A673 (cell line): ENCODE results near the gene ZNF638. TPM values are rescaled to one million over a fixed set of nuclear protein-coding genes. Genes with fewer than 3 reads are reported as not detected.

Experiments
- BruUV-seq: library from RNA; stranded (reverse); fragments of 400-500 nt; replicated peaks from 2 replicates; lab custom pipeline; 2021; lab: Mats Ljungman, UMichigan
- CTCF ChIA-PET: fragments of 300-600 bp; sonication (Branson Sonifier 250); formaldehyde crosslinking; loops from one replicate; lab custom pipeline; 2022; ENCODE audit warnings: antibody characterized with exemption; lab: Charles Lee
- POLR2A ChIA-PET: fragments of 300-600 bp; sonication (Branson Sonifier 250); formaldehyde crosslinking; loops from one replicate; lab custom pipeline; 2022; ENCODE audit warnings: antibody characterized with exemption; ENCODE audit not compliant: low non-redundant PET; lab: Charles Lee
- DNase-seq: peaks from one replicate; pipeline ENCODE4 v3.0.0-alpha.2; 2015; ENCODE audit warnings: low spot score
- H3K27ac ChIP-seq: fragments of 200-600 bp; sonication (generic); 2 replicates; pipeline ENCODE4 v1.5.1; 2016; ENCODE audit warnings: mixed run types, low read depth, mild to moderate bottlenecking, mixed read lengths, antibody characterized with exemption, low read length; ENCODE audit not compliant: poor library complexity, severe bottlenecking
- H3K27me3 ChIP-seq: fragments of 200-600 bp; sonication (generic); replicated peaks from 2 replicates; pipeline ENCODE4 v1.6.1; 2017; ENCODE audit warnings: mixed run types, low read depth, mild to moderate bottlenecking, mixed read lengths, antibody characterized with exemption, low read length; ENCODE audit not compliant: insufficient read depth, poor library complexity
- H3K36me3 ChIP-seq: fragments of 200-600 bp; sonication (generic); 2 replicates; pipeline ENCODE4 v1.6.1; 2016; ENCODE audit warnings: mixed run types, mild to moderate bottlenecking, mixed read lengths, antibody characterized with exemption, low read length; ENCODE audit not compliant: insufficient read depth, poor library complexity, severe bottlenecking
- H3K4me1 ChIP-seq: fragments of 200-600 bp; sonication (generic); 2 replicates; pipeline ENCODE4 v1.6.1; 2017; ENCODE audit warnings: mixed run types, mild to moderate bottlenecking, mixed read lengths, antibody characterized with exemption, low read length; ENCODE audit not compliant: insufficient read depth, poor library complexity, severe bottlenecking
- H3K4me3 ChIP-seq: fragments of 200-600 bp; sonication (generic); 2 replicates; pipeline ENCODE4 v1.5.1; 2016; ENCODE audit warnings: low read depth, mixed run types, mild to moderate bottlenecking, mixed read lengths, low read length; ENCODE audit not compliant: poor library complexity, severe bottlenecking
- H3K9me3 ChIP-seq: fragments of 200-600 bp; sonication (generic); 2 replicates; pipeline ENCODE4 v1.6.1; 2016; ENCODE audit warnings: mixed run types, low read depth, mild to moderate bottlenecking, mixed read lengths, antibody characterized with exemption, low read length; ENCODE audit not compliant: poor library complexity, severe bottlenecking
- CTCF ChIP-seq: fragments of 300-800, 200-600 bp; sonication (generic); conservative IDR thresholded peaks from 2 replicates; pipeline ENCODE4 v1.5.1; 2017; ENCODE audit warnings: low read depth, mild to moderate bottlenecking, antibody characterized with exemption, low read length, moderate library complexity, mixed read lengths
- EZH2 ChIP-seq: fragments of 200-600 bp; sonication (generic); IDR thresholded peaks from 2 replicates; pipeline ENCODE4 v1.6.1; 2017; ENCODE audit warnings: borderline replicate concordance, low read depth, mild to moderate bottlenecking, mixed read lengths, antibody characterized with exemption, low read length; ENCODE audit not compliant: poor library complexity, severe bottlenecking
- intact Hi-C: fragments of 100-400 bp; cut with micrococcal nuclease; formaldehyde crosslinking; loops from one replicate; pipeline ENCODE4 v1.10.0; 2022; ENCODE audit not compliant: unreplicated experiment
- total RNA-seq: library from RNA; stranded (reverse); gene quantifications from 2 replicates; pipeline ENCODE4 v1.2.3, GENCODE V29; 2021

The ZNF638 gene
- total RNA-seq, 1 experiment from 2014 or later, result 126 TPM

- TF ChIP-seq CTCF (no peak), EZH2 (peak; percentile 38)
- DNase-seq, result no peak
- POLR2A ChIA-PET, result no interaction called here
- CTCF ChIA-PET, result no interaction called here
- H3K27me3 ChIP-seq, result peaks cover 34% of the 10 kb centered on the region
- no TSS peak for BruUV-seq
- intact Hi-C loops, result no loop called here
- H3K9me3 ChIP-seq, result no peaks in the 10 kb centered on the region
- no peaks in the 10 kb centered on the region for H3K36me3 ChIP-seq
- no peak within 1 kb of the TSS for H3K27ac ChIP-seq
- peak within 1 kb of the TSS; percentile 22 for H3K4me3 ChIP-seq
- no peaks in the 10 kb centered on the region for H3K4me1 ChIP-seq
These were observed 122.0 kb downstream of the ZNF638 start, which contains the start of gene DYSF for GRCh38 chr2:71453404-71454220. DYSF (plus strand) TSS chr2:71453561.

- no peak for DNase-seq
- Histone ChIP-seq H3K4me1 (no peaks in the 10 kb centered on the region), H3K9me3 (no peaks in the 10 kb centered on the region), H3K27ac (no peak overlapping the region), H3K27me3 (peaks cover 34% of the 10 kb centered on the region), H3K4me3 (peak overlapping the region; percentile 22), H3K36me3 (no peaks in the 10 kb centered on the region)
- intact Hi-C loops, result no loop called here
- no TSS peak for BruUV-seq
- POLR2A ChIA-PET, result no interaction called here
- CTCF ChIA-PET, result no interaction called here
- TF ChIP-seq CTCF (no peak), EZH2 (no peak)
These were observed 122.8 kb downstream of the ZNF638 start for GRCh38 chr2:71454221-71455010.

- no peak for DNase-seq
- Histone ChIP-seq H3K4me3 (no peak overlapping the region), H3K36me3 (no peaks in the 10 kb centered on the region), H3K4me1 (no peaks in the 10 kb centered on the region), H3K9me3 (no peaks in the 10 kb centered on the region), H3K27ac (no peak overlapping the region), H3K27me3 (peaks cover 34% of the 10 kb centered on the region)
- TF ChIP-seq CTCF (no peak), EZH2 (no peak)
- BruUV-seq, result no TSS peak
- intact Hi-C loops, result no loop called here
- POLR2A ChIA-PET, result interaction anchor here (0.5 kb wide), 1 partner anchor 203 kb away, joined by 3 read pairs; no protein-coding TSS in a partner anchor
- CTCF ChIA-PET, result interaction anchor here (1.1 kb wide), 1 partner anchor 156 kb away, joined by 4 read pairs; no protein-coding TSS in a partner anchor
These were observed 123.6 kb downstream of the ZNF638 start for GRCh38 chr2:71455011-71455740.
